Transverse colon (tissue), 4 donors: ENCODE measurements around the gene MTHFR. TPM values are rescaled to one million over a fixed set of nuclear protein-coding genes. Genes with fewer than 3 reads are reported as not detected.

Experiments used
- DNase-seq: peaks from one replicate; pipeline ENCODE4 v3.0.0-alpha.2; 2019
- H3K27ac ChIP-seq, 4 donors: fragments of 200-600 bp; sonication (generic); 2 replicates each; pipeline ENCODE4 v1.5.1; 2016 to 2018; ENCODE audit warnings: inconsistent platforms in 4 of 4
- H3K27me3 ChIP-seq: fragments of 200-600 bp; sonication (generic); 2 replicates; pipeline ENCODE4 v1.5.1; 2017; ENCODE audit warnings: inconsistent platforms
- H3K36me3 ChIP-seq, 4 donors: fragments of 200-600 bp; sonication (generic); 2 replicates each; pipeline ENCODE4 v1.5.1; 2017 to 2019; ENCODE audit warnings: inconsistent platforms in 4 of 4
- H3K4me1 ChIP-seq, 4 donors: fragments of 200-600 bp; sonication (generic); 2 replicates each; pipeline ENCODE4 v1.5.1; 2017 to 2020; ENCODE audit warnings: inconsistent platforms in 4 of 4
- H3K4me3 ChIP-seq, 4 donors: fragments of 200-600 bp; sonication (generic); 1 replicate in 1 of 4; 2 replicates in 3 of 4; pipeline versions ENCODE4 v1.5.1 to v1.6.1; 2017 to 2019; ENCODE audit warnings: inconsistent platforms in 4 of 4
- H3K9me3 ChIP-seq, 2 donors: fragments of 200-600 bp; sonication (generic); 2 replicates each; pipeline ENCODE4 v1.5.1; 2017 to 2019; ENCODE audit warnings: inconsistent platforms in 2 of 2
- EP300 ChIP-seq: sonication (generic); formaldehyde crosslinking; IDR thresholded peaks from one replicate; pipeline ENCODE4 v1.6.1; 2017; ENCODE audit warnings: antibody characterized with exemption, low read depth
- POLR2A ChIP-seq: fragments of 450-650 bp; IDR thresholded peaks from one replicate; pipeline ENCODE4 v1.6.1; 2016; ENCODE audit warnings: antibody characterized with exemption, mild to moderate bottlenecking, moderate library complexity
- POLR2AphosphoS5 ChIP-seq, 3 donors: sonication (generic); formaldehyde crosslinking; IDR thresholded peaks; one replicate each; pipeline ENCODE4 v1.6.1; 2016; ENCODE audit warnings: antibody characterized with exemption in 3 of 3
- WGBS, 2 donors: methylation state at CpG; one replicate each; pipeline ENCODE4 v1.1.5; 2018; ENCODE audit warnings: low coverage in 1 of 2; 5-methylcytosine and 5-hydroxymethylcytosine counted together
- in situ Hi-C, 4 donors: fragments of 200-750 bp; cut with MboI; loops; one replicate each; pipeline versions ENCODE4 v1.15.0 to v1.15.1; 2017; ENCODE audit warnings: low sequenced_read_pairs in 3 of 4, low pct_ligation_motif_present in 1 of 4, low pct_unique_long_range_greater_than_20kb in 1 of 4
- intact Hi-C: fragments of 100-400 bp; cut with DNase I; formaldehyde crosslinking; loops from one replicate; pipeline ENCODE4 v1.15.1; 2023; ENCODE audit warnings: low total_unique reads
- total RNA-seq, 4 donors: library from RNA; depleted of rRNA; stranded (reverse); fragments of >200 nt; gene quantifications; one replicate each; pipeline ENCODE4 v1.1.0, GENCODE V29; 2016
- TF ChIP-seq, protein P1 (sequence below), 5 experiments: fragments of 200-600 bp in 3 of 5; fragments of 450-650 bp in 2 of 5; sonication (generic) in 3 of 5; IDR thresholded peaks; 1 replicate in 2 of 5; 2 replicates in 3 of 5; pipeline ENCODE4 v1.5.1; 2016 to 2017; ENCODE audit warnings: antibody characterized with exemption in 5 of 5, inconsistent platforms in 3 of 5, mild to moderate bottlenecking in 2 of 5, moderate library complexity in 1 of 5

Gene MTHFR
- total RNA-seq, 4 donors from 2014 or later = 42.8 to 141 (median 48.3) TPM

DNA sequence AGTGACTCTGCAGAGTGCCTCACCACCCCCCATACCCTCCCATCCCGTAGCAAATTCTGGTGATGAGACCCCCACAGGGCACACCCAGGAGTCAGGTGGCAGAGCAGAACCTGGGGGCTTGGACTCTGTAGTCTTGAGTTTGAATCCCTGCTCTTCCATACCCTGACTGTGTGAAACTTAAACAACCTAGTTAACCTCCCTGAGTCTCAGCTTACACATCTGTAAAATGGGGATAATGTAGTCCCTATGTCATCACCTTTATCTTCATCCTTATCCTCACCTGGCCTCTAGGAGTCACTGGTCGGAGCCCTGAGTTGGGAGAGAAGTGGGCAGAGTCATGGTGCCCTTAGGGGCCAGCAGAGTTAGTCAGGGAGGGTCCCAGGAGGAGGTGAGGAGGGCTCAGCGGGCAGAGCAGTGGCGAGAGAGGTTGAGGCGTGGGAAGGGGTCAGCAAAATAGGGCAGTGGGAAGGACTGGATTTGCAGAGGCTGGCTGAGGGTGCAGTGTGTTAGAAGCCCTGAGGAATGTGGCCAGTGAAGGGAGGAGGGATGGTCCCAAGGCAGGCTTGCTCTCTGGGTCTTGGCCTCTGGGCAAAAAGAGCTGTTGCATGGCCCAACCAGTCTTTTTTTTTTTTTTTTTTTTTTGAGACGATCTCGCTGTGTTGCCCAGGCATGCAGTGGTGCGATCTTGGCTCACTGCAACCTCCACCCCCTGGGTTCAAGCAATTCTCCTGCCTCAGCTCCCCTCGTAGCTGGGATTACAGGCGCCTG is 25.2 kb downstream of the MTHFR start:
- WGBS, 2 donors = 80 to 92% methylated on average over 2 to 9 of the region's 10 CpGs
- no peaks in the 10 kb centered on the region for H3K36me3 ChIP-seq
- in situ Hi-C loops = no loop called here

DNA sequence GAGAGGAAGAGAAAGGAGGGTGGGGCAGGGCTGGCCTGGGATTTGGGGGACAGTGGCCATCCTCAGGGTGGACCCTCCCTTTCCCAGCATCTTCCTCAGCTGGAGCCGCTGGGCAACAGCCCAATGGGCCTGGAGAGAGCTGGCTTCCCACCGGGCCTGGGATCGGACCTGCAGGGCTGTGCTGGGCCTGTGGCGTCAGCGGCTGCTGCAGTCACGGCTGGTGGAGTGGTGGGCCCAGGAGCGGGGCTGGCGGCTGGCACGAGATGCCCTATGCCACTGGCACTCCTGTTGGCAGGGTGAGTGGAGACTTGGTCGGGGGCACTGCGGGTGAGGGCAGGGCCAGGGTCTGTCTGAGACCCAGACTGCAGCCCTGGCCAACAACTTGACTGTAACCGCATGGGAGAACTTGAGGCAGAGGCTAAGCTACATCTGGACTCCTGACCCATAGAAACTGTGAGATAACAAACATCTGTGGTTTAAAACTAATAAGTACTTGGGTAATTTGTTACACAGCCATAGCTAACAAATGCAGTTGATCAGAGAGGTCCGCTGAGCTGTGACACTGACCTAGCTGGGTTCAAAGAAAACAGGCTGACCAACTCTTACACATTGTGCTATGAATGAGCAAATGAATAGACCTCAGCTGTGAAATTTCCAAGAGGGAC is 25.9 kb downstream of the MTHFR start:
- 85 to 100% methylated on average over 1 to 13 of the region's 13 CpGs for WGBS, 2 donors
- Histone ChIP-seq H3K4me3 (no peak overlapping the region), H3K27ac (no peak overlapping the region), H3K9me3 (no peaks in the 10 kb centered on the region), H3K36me3 (no peaks in the 10 kb centered on the region), H3K4me1 (peaks cover 2 to 5% (median 2%) of the 10 kb centered on the region in 4 donors), H3K27me3 (no peaks in the 10 kb centered on the region)
- TF ChIP-seq EP300 (no peak), POLR2A (no peak), POLR2AphosphoS5 (IDR thresholded peaks at IDR 0.05) (no peak)
- TF ChIP-seq, protein P1, sequence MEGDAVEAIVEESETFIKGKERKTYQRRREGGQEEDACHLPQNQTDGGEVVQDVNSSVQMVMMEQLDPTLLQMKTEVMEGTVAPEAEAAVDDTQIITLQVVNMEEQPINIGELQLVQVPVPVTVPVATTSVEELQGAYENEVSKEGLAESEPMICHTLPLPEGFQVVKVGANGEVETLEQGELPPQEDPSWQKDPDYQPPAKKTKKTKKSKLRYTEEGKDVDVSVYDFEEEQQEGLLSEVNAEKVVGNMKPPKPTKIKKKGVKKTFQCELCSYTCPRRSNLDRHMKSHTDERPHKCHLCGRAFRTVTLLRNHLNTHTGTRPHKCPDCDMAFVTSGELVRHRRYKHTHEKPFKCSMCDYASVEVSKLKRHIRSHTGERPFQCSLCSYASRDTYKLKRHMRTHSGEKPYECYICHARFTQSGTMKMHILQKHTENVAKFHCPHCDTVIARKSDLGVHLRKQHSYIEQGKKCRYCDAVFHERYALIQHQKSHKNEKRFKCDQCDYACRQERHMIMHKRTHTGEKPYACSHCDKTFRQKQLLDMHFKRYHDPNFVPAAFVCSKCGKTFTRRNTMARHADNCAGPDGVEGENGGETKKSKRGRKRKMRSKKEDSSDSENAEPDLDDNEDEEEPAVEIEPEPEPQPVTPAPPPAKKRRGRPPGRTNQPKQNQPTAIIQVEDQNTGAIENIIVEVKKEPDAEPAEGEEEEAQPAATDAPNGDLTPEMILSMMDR (IDR thresholded peaks at IDR 0.05) = no peak
- in situ Hi-C loops (no loop called here), intact Hi-C loops (no loop called here)
- DNase-seq = no peak

More for the DNA sequence above, 25.2 kb downstream of the MTHFR start:
- Histone ChIP-seq H3K4me3 (no peak overlapping the region), H3K9me3 (no peaks in the 10 kb centered on the region), H3K27ac (no peak overlapping the region), H3K27me3 (no peaks in the 10 kb centered on the region), H3K4me1 (peaks cover 9 to 12% (median 9%) of the 10 kb centered on the region in 4 donors)
- DNase-seq = no peak
- no peak for TF ChIP-seq EP300
- TF ChIP-seq POLR2AphosphoS5 (IDR thresholded peaks at IDR 0.05) = no peak
- TF ChIP-seq, protein P1 (IDR thresholded peaks at IDR 0.05) = no peak
- no peak for TF ChIP-seq POLR2A
- intact Hi-C loops = no loop called here

DNA sequence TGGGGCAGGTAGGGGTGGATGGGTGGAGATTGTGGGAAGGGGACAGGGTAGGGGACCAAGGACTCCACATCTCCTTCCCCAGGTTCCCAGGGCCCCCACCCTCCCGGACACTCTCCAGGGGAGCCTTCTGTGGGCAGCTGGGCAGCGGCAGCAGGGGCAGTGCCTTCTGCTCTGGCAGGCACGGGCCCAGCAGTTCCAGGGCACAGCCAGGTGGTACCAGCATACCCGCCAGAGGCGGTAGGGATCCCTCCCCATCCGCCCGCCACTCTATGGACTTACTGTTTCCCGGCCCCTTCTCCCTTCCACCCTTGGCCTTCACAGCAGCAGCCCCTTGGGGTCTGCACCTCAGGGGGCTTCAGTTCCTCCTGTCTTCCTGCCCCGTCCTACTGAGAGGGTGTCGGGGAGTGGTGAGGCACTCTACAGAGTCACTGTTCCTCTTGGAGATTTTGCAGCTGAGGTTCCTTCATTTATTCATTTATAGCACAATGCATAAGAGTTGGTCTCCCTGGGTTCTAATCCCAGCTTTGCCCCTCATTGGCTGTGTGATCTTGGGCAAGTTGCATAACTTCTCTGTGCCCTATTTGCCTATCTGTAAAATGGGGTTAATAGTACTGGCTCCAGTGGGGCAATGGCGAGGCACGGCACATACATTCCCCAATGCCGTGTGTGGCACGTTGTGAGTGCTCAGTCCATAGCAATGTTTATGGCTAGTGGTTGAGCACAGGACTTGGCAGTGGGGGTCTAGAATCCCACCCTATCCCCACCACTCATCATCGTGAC is 26.7 kb downstream of the MTHFR start:
- no peak overlapping the region for H3K27ac ChIP-seq
- in situ Hi-C loops = no loop called here
- TF ChIP-seq POLR2A = no peak
- no peak for TF ChIP-seq EP300
- TF ChIP-seq POLR2AphosphoS5 (IDR thresholded peaks at IDR 0.05) = no peak
- TF ChIP-seq, protein P1 (IDR thresholded peaks at IDR 0.05) = no peak
- no peaks in the 10 kb centered on the region for H3K9me3 ChIP-seq
- no peak overlapping the region for H3K4me3 ChIP-seq
- DNase-seq = no peak
- H3K27me3 ChIP-seq = no peaks in the 10 kb centered on the region
- WGBS, 2 donors = 90 to 93% methylated on average over 2 to 14 of the region's 15 CpGs
- intact Hi-C loops = no loop called here
- H3K4me1 ChIP-seq = no peaks in the 10 kb centered on the region
- H3K36me3 ChIP-seq = no peaks in the 10 kb centered on the region

DNA sequence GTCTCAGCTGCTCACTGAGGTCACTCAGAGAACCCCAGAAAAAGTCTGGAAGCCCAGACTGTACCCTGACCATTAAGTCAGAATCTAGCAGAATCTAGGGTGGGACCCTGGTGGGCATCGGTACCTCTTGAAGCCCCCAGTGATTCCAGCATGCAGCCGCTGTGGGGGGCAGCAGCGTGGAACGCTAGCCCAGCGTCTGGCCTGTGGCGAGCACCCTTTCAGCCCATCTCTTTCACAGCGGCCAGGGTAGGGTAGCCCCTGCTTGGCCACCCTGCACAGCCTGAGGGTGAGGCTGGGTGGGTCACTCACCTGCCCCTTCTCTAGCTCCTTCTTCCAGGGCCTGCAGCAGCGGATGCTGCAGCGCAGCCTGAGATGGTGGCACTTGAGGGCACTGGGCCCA is 27.4 kb downstream of the MTHFR start:
- intact Hi-C loops (no loop called here), in situ Hi-C loops (no loop called here)
- Histone ChIP-seq H3K4me1 (no peaks in the 10 kb centered on the region), H3K4me3 (no peak overlapping the region), H3K36me3 (no peaks in the 10 kb centered on the region), H3K9me3 (no peaks in the 10 kb centered on the region), H3K27ac (no peak overlapping the region), H3K27me3 (no peaks in the 10 kb centered on the region)
- no peak for DNase-seq
- WGBS, 2 donors = 93% methylated on average over 5 of the region's 9 CpGs; no CpG with 5 or more reads in 1 of the 2 donors
- no peak for TF ChIP-seq POLR2A
- no peak for TF ChIP-seq POLR2AphosphoS5 (IDR thresholded peaks at IDR 0.05)
- no peak for TF ChIP-seq EP300
- TF ChIP-seq, protein P1 (IDR thresholded peaks at IDR 0.05) = no peak
